IMR-90 (cell line): ENCODE data around the gene CCDC137. TPM values are rescaled to one million over a fixed set of nuclear protein-coding genes. Genes with fewer than 3 reads are reported as not detected.

Experiments
- ATAC-seq: fragments of 200-7000 bp; cut with Tn5 transposase; 2 replicates; pipeline ENCODE4 v1.9.1; 2020; ENCODE audit warnings: low read depth, mild to moderate bottlenecking, moderate library complexity
- BruUV-seq: library from RNA; stranded (reverse); fragments of 400-500 nt; replicated peaks from 2 replicates; lab custom pipeline; 2021; lab: Mats Ljungman, UMichigan
- CTCF ChIA-PET: fragments of 300-600 bp; formaldehyde crosslinking; extraction: SDS; loops from one replicate; lab custom pipeline; 2021; ENCODE audit warnings: antibody characterized with exemption; lab: Yijun Ruan, JAX
- POLR2A ChIA-PET: fragments of 300-600 bp; sonication (Branson Sonifier 250); formaldehyde crosslinking; loops from one replicate; lab custom pipeline; 2022; ENCODE audit warnings: antibody characterized with exemption; ENCODE audit not compliant: unreplicated experiment; lab: Charles Lee
- DNase-seq: peaks from one replicate; pipeline ENCODE4 v3.0.0; 2013
- H2AFZ ChIP-seq: replicated peaks from 2 replicates; pipeline ENCODE3; 2013; ENCODE audit warnings: low read length, mild to moderate bottlenecking; ENCODE audit not compliant: poor library complexity
- H2AK5ac ChIP-seq: 2 replicates; pipeline ENCODE4 v1.6.1; 2013; ENCODE audit warnings: low read depth, low read length, inconsistent platforms
- H2AK9ac ChIP-seq: replicated peaks from 2 replicates; pipeline ENCODE3; 2013; ENCODE audit warnings: mild to moderate bottlenecking, low read depth, low read length, moderate library complexity; ENCODE audit not compliant: poor library complexity
- H2BK120ac ChIP-seq: 2 replicates; pipeline ENCODE4 v1.6.1; 2013; ENCODE audit warnings: low read depth, low read length, inconsistent platforms
- H2BK15ac ChIP-seq: 3 replicates; pipeline ENCODE4 v1.6.1; 2013; ENCODE audit warnings: low read depth, low read length, inconsistent platforms
- H2BK20ac ChIP-seq: 2 replicates; pipeline ENCODE4 v1.6.1; 2013; ENCODE audit warnings: low read depth, mild to moderate bottlenecking, inconsistent platforms, low read length, moderate library complexity
- H2BK5ac ChIP-seq: 2 replicates; pipeline ENCODE4 v1.6.1; 2013; ENCODE audit warnings: mild to moderate bottlenecking, low read depth, low read length, inconsistent platforms; ENCODE audit not compliant: poor library complexity, severe bottlenecking
- H3K14ac ChIP-seq: replicated peaks from 2 replicates; pipeline ENCODE4 v1.6.1; 2013; ENCODE audit warnings: low read depth, low read length, inconsistent platforms
- H3K18ac ChIP-seq: 2 replicates; pipeline ENCODE4 v1.6.1; 2013; ENCODE audit warnings: low read depth, low read length, control low read depth
- H3K23ac ChIP-seq: 2 replicates; pipeline ENCODE4 v1.6.1; 2013; ENCODE audit warnings: low read depth, low read length, inconsistent platforms
- H3K27ac ChIP-seq: 2 replicates; pipeline ENCODE4 v1.5.1; 2013; ENCODE audit warnings: mild to moderate bottlenecking, control low read depth, low read length; ENCODE audit not compliant: insufficient read depth
- H3K27me3 ChIP-seq: 2 replicates; pipeline ENCODE4 v1.6.1; 2013; ENCODE audit warnings: low read length; ENCODE audit not compliant: control insufficient read depth, insufficient read depth
- H3K36me3 ChIP-seq: 2 replicates; pipeline ENCODE4 v1.6.1; 2013; ENCODE audit warnings: low read length, mixed read lengths; ENCODE audit not compliant: control insufficient read depth, insufficient read depth
- H3K4ac ChIP-seq: 2 replicates; pipeline ENCODE4 v1.6.1; 2013; ENCODE audit warnings: low read depth, low read length, inconsistent platforms
- H3K4me1 ChIP-seq: 2 replicates; pipeline ENCODE4 v1.6.1; 2013; ENCODE audit warnings: low read length, mixed read lengths; ENCODE audit not compliant: control insufficient read depth, insufficient read depth
- H3K4me2 ChIP-seq: 2 replicates; pipeline ENCODE4 v1.6.1; 2013; ENCODE audit warnings: low read depth, mild to moderate bottlenecking, control low read depth, low read length, moderate library complexity
- H3K4me3 ChIP-seq: 2 replicates; pipeline ENCODE4 v1.5.1; 2013; ENCODE audit warnings: low read depth, mild to moderate bottlenecking, control low read depth, low read length, moderate library complexity; ENCODE audit not compliant: insufficient read depth
- H3K56ac ChIP-seq: 2 replicates; pipeline ENCODE4 v1.6.1; 2013; ENCODE audit warnings: low read length, inconsistent platforms; ENCODE audit not compliant: insufficient read depth; ENCODE audit errors: extremely low read depth
- H3K79me1 ChIP-seq, 2 experiments: 2 replicates each; pipeline ENCODE4 v1.6.1; 2013; ENCODE audit warnings: low read length in 2 of 2, inconsistent platforms in 1 of 2, low read depth in 1 of 2
- H3K9ac ChIP-seq: 2 replicates; pipeline ENCODE4 v1.6.1; 2013; ENCODE audit warnings: low read depth, low read length, control low read depth
- H3K9me1 ChIP-seq: 2 replicates; pipeline ENCODE4 v1.6.1; 2013; ENCODE audit warnings: low read length, inconsistent platforms; ENCODE audit not compliant: insufficient read depth
- H3K9me3 ChIP-seq: 2 replicates; pipeline ENCODE4 v1.6.1; 2013; ENCODE audit warnings: low read length; ENCODE audit not compliant: control insufficient read depth, insufficient read depth
- H4K20me1 ChIP-seq: 2 replicates; pipeline ENCODE4 v1.6.1; 2013; ENCODE audit warnings: low read length, inconsistent platforms; ENCODE audit not compliant: insufficient read depth
- H4K5ac ChIP-seq: 2 replicates; pipeline ENCODE4 v1.6.1; 2013; ENCODE audit warnings: mild to moderate bottlenecking, low read depth, low read length, control low read depth
- H4K8ac ChIP-seq, 2 experiments: 2 replicates each; pipeline ENCODE4 v1.6.1; 2013; ENCODE audit warnings: low read depth in 2 of 2, low read length in 2 of 2, control low read depth in 1 of 2, inconsistent platforms in 1 of 2
- H4K91ac ChIP-seq: 2 replicates; pipeline ENCODE4 v1.6.1; 2013; ENCODE audit warnings: low read depth, low read length, inconsistent platforms; ENCODE audit not compliant: insufficient read depth
- BHLHE40 ChIP-seq: fragments of 150-350 bp; IDR thresholded peaks from 2 replicates; pipeline ENCODE4 v1.6.1; 2016; ENCODE audit warnings: mild to moderate bottlenecking, low read depth, low read length
- CEBPB ChIP-seq: IDR thresholded peaks from 2 replicates; pipeline ENCODE4 v1.6.1; 2012; ENCODE audit warnings: low read depth, low read length, improper control_type of control experiment
- CHD1 ChIP-seq: IDR thresholded peaks from 2 replicates; pipeline ENCODE4 v1.6.1; 2012; ENCODE audit warnings: low read depth, low read length, improper control_type of control experiment
- CTCF ChIP-seq: conservative IDR thresholded peaks from 2 replicates; pipeline ENCODE4 v1.5.1; 2012; ENCODE audit warnings: mild to moderate bottlenecking, low read depth, low read length, improper control_type of control experiment
- MAZ ChIP-seq: IDR thresholded peaks from 2 replicates; pipeline ENCODE4 v1.6.1; 2012; ENCODE audit warnings: low read depth, mild to moderate bottlenecking, low read length, improper control_type of control experiment, moderate library complexity, borderline replicate concordance
- MXI1 ChIP-seq: IDR thresholded peaks from 2 replicates; pipeline ENCODE4 v1.6.1; 2012; ENCODE audit warnings: low read depth, mild to moderate bottlenecking, low read length, moderate library complexity, borderline replicate concordance
- NFE2L2 ChIP-seq: fragments of 150-350 bp; IDR thresholded peaks from 2 replicates; pipeline ENCODE4 v1.6.1; 2016; ENCODE audit warnings: low read depth, mild to moderate bottlenecking, low read length
- RAD21 ChIP-seq: IDR thresholded peaks from 2 replicates; pipeline ENCODE4 v1.6.1; 2012; ENCODE audit warnings: low read length, improper control_type of control experiment
- RFX5 ChIP-seq: IDR thresholded peaks from 2 replicates; pipeline ENCODE4 v1.8.0; 2012; ENCODE audit warnings: low read depth, mild to moderate bottlenecking, low read length, moderate library complexity
- SMC3 ChIP-seq: fragments of 150-350 bp; IDR thresholded peaks from 2 replicates; pipeline ENCODE4 v1.6.1; 2016; ENCODE audit warnings: low read depth, mild to moderate bottlenecking, antibody characterized with exemption, low read length, moderate library complexity
- WGBS, 2 experiments: methylation state at CpG; one replicate each; pipeline versions ENCODE4 v1.1.5 to v1.1.7; 2013; ENCODE audit warnings: missing lambda C conversion rate in 2 of 2; ENCODE audit not compliant: insufficient read length in 1 of 2; ENCODE audit errors: extremely low coverage in 2 of 2; 5-methylcytosine and 5-hydroxymethylcytosine counted together
- dilution Hi-C: fragments of 300-500 bp; cut with HindIII; formaldehyde crosslinking; loops from one replicate; pipeline ENCODE4 v1.14.3; 2018; ENCODE audit warnings: low sequenced_read_pairs; ENCODE audit not compliant: unreplicated experiment
- in situ Hi-C: fragments of 300-500 bp; cut with MboI; formaldehyde crosslinking; loops from 3 replicates; pipeline ENCODE4 v1.14.3; 2019; ENCODE audit warnings: low sequenced_read_pairs, inconsistent platforms, mixed read lengths
- intact Hi-C: fragments of 100-400 bp; cut with micrococcal nuclease; formaldehyde crosslinking; loops from 2 replicates; pipeline ENCODE4 v1.10.0; 2022
- polyA plus RNA-seq, 3 experiments: library from polyadenylated mRNA; depleted of rRNA; stranded (reverse); fragments of >200 nt; gene quantifications; 2 replicates each; pipeline ENCODE4 v1.2.3, GENCODE V29; 2012; ENCODE audit warnings: low replicate concordance in 1 of 3
- total RNA-seq: library from RNA; depleted of rRNA; stranded (reverse); fragments of >200 nt; gene quantifications from 2 replicates; pipeline ENCODE4 v1.2.3, GENCODE V29; 2012
- TF ChIP-seq, protein P1 (sequence below): fragments of 150-350 bp; IDR thresholded peaks from 2 replicates; pipeline ENCODE4 v1.6.1; 2017; ENCODE audit warnings: mild to moderate bottlenecking, antibody characterized with exemption, low read length, low read depth

CCDC137 gene
- total and polyA plus RNA-seq, 2 of the 4 experiments (the other 2 are of a cell fraction): 7.5 to 18.4 TPM

GRCh38 chr17:81705518-81706231, 39.1 kb downstream of the CCDC137 start:
- Histone ChIP-seq H3K9me1 (peaks cover 3% of the 10 kb centered on the region; the same call in 1 of the 2 replicates), H2BK15ac (no peak overlapping the region), H3K18ac (no peak overlapping the region), H3K4ac (no peak overlapping the region), H4K20me1 (peaks cover 25% of the 10 kb centered on the region), H2AK5ac (no peak overlapping the region), H4K5ac (no peak overlapping the region), H3K56ac (no peak overlapping the region), H2BK120ac (no peak overlapping the region), H2AFZ (peak overlapping the region; percentile 33), H3K79me1 (peaks cover 12 to 50% of the 10 kb centered on the region in 2 experiments), H4K8ac (no peak overlapping the region), H3K27me3 (no peaks in the 10 kb centered on the region), H3K9ac (no peak overlapping the region), H2BK5ac (no peak overlapping the region), H3K36me3 (peaks cover 27% of the 10 kb centered on the region), H2AK9ac (no peak overlapping the region), H3K4me1 (peaks cover 10% of the 10 kb centered on the region), H3K4me2 (no peak overlapping the region), H3K14ac (no peak overlapping the region), H3K27ac (no peak overlapping the region), H3K23ac (no peak overlapping the region), H2BK20ac (no peak overlapping the region), H3K4me3 (no peak overlapping the region), H4K91ac (no peak overlapping the region), H3K9me3 (no peaks in the 10 kb centered on the region)
- no peak for ATAC-seq
- no peak for DNase-seq
- ChIA-PET CTCF (no interaction called here), POLR2A (no interaction called here)
- dilution Hi-C loops (no loop called here), intact Hi-C loops (no loop called here), in situ Hi-C loops (no loop called here)
- 96% methylated on average over 17 of the region's 30 CpGs; no CpG with 5 or more reads in 1 of the 2 experiments for WGBS, 2 experiments
- TF ChIP-seq MXI1 (no peak), CHD1 (no peak), NFE2L2 (no peak), RFX5 (no peak), CTCF (no peak), RAD21 (no peak), MAZ (no peak), BHLHE40 (no peak), CEBPB (no peak), SMC3 (no peak)
- TF ChIP-seq, protein P1, sequence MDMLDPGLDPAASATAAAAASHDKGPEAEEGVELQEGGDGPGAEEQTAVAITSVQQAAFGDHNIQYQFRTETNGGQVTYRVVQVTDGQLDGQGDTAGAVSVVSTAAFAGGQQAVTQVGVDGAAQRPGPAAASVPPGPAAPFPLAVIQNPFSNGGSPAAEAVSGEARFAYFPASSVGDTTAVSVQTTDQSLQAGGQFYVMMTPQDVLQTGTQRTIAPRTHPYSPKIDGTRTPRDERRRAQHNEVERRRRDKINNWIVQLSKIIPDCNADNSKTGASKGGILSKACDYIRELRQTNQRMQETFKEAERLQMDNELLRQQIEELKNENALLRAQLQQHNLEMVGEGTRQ: no peak
- no TSS peak for BruUV-seq
